ENCODE results near the gene DNAJB9. TPM values are rescaled to one million over a fixed set of nuclear protein-coding genes. Genes with fewer than 3 reads are reported as not detected.

DNAJB9 gene
- total and polyA plus RNA-seq, 2 experiments from 2014 or later = 7.3 to 16.0 TPM

DNA sequence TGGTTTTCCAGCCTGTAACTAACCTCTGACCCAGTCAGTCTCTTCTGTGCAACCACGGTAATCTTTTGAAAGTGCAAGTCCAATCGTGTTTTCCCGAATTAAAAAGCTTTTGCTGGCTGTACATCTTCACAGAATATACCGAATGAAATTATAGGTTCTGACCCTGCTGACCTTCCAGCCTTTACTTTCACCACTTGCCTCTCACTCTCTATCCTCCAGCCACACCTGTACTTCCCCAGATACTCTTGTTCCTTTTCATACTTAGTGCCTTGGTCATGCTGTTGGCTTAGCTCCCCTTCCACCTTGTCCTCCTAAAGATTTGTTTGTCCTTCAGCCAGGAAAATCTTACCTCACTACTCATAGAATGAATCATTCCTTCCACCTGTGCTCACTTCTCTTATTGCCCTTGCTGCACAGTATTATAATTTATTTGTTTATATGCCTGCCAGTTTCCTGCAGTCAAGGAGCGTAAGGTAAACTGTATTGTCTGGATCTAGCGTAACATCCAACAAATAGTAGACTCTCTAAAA, 41.4 kb upstream of the DNAJB9 start (continued):
- TF ChIP-seq, protein P1, sequence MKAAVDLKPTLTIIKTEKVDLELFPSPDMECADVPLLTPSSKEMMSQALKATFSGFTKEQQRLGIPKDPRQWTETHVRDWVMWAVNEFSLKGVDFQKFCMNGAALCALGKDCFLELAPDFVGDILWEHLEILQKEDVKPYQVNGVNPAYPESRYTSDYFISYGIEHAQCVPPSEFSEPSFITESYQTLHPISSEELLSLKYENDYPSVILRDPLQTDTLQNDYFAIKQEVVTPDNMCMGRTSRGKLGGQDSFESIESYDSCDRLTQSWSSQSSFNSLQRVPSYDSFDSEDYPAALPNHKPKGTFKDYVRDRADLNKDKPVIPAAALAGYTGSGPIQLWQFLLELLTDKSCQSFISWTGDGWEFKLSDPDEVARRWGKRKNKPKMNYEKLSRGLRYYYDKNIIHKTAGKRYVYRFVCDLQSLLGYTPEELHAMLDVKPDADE (IDR thresholded peaks at IDR 0.05) = no peak
- TF ChIP-seq CREB1 (CRISPR knock-in tag; IDR thresholded peaks at IDR 0.05; ENCODE audit: low read depth) = no peak

GRCh38 chr7:108529341-108529740, 40.3 kb upstream of the DNAJB9 start:
- H3K27me3 ChIP-seq (ENCODE audit: insufficient read depth) = no peaks in the 10 kb centered on the region
- peak; percentile 46 for DNase-seq (ENCODE audit: low spot score)
- no peaks in the 10 kb centered on the region for H4K20me1 ChIP-seq (replicated peaks; ENCODE audit: insufficient read depth)
- H3K27me3 Mint-ChIP-seq (ENCODE audit: insufficient read depth, low read depth, poor library complexity) = no peaks in the 10 kb centered on the region
- peaks cover 16% of the 10 kb centered on the region for H3K4me1 ChIP-seq (ENCODE audit: insufficient read depth)
- no peaks in the 10 kb centered on the region for H3K36me3 Mint-ChIP-seq (ENCODE audit: low read depth)
- peaks cover 8% of the 10 kb centered on the region; the same call in 1 of the 2 replicates for H3F3A ChIP-seq (replicated peaks; ENCODE audit: low read depth)
- no peak overlapping the region for H2AFZ ChIP-seq
- peaks cover 12% of the 10 kb centered on the region for H3K4me1 Mint-ChIP-seq
- no peaks in the 10 kb centered on the region for H3K9me3 Mint-ChIP-seq
- H3K27ac ChIP-seq (ENCODE audit: low read depth) = no peak overlapping the region
- peaks cover 9% of the 10 kb centered on the region for H3K79me2 ChIP-seq (replicated peaks; ENCODE audit: insufficient read depth)
- H3K4me3 Mint-ChIP-seq = no peak overlapping the region
- H3K27ac Mint-ChIP-seq = no peak overlapping the region
- no peak for TF ChIP-seq ZNF331 (CRISPR knock-in tag; IDR thresholded peaks at IDR 0.05; ENCODE audit: low read depth)
- TF ChIP-seq POLR2AphosphoS5 (IDR thresholded peaks at IDR 0.05; ENCODE audit: low read depth) = no peak
- no peak for TF ChIP-seq ZNF114 (CRISPR knock-in tag; IDR thresholded peaks at IDR 0.05)
- TF ChIP-seq STAT1 (IDR thresholded peaks at IDR 0.05; ENCODE audit: unreplicated experiment) = no peak
- TF ChIP-seq JUNB (IDR thresholded peaks at IDR 0.05; ENCODE audit: unreplicated experiment) = no peak
- TF ChIP-seq, protein P2, sequence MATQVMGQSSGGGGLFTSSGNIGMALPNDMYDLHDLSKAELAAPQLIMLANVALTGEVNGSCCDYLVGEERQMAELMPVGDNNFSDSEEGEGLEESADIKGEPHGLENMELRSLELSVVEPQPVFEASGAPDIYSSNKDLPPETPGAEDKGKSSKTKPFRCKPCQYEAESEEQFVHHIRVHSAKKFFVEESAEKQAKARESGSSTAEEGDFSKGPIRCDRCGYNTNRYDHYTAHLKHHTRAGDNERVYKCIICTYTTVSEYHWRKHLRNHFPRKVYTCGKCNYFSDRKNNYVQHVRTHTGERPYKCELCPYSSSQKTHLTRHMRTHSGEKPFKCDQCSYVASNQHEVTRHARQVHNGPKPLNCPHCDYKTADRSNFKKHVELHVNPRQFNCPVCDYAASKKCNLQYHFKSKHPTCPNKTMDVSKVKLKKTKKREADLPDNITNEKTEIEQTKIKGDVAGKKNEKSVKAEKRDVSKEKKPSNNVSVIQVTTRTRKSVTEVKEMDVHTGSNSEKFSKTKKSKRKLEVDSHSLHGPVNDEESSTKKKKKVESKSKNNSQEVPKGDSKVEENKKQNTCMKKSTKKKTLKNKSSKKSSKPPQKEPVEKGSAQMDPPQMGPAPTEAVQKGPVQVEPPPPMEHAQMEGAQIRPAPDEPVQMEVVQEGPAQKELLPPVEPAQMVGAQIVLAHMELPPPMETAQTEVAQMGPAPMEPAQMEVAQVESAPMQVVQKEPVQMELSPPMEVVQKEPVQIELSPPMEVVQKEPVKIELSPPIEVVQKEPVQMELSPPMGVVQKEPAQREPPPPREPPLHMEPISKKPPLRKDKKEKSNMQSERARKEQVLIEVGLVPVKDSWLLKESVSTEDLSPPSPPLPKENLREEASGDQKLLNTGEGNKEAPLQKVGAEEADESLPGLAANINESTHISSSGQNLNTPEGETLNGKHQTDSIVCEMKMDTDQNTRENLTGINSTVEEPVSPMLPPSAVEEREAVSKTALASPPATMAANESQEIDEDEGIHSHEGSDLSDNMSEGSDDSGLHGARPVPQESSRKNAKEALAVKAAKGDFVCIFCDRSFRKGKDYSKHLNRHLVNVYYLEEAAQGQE (IDR thresholded peaks at IDR 0.05; ENCODE audit: unreplicated experiment) = no peak
- no peak for TF ChIP-seq CREB1 (CRISPR knock-in tag; IDR thresholded peaks at IDR 0.05; ENCODE audit: low read depth)
- TF ChIP-seq, protein P1 (IDR thresholded peaks at IDR 0.05) = no peak
- TF ChIP-seq, protein P3, sequence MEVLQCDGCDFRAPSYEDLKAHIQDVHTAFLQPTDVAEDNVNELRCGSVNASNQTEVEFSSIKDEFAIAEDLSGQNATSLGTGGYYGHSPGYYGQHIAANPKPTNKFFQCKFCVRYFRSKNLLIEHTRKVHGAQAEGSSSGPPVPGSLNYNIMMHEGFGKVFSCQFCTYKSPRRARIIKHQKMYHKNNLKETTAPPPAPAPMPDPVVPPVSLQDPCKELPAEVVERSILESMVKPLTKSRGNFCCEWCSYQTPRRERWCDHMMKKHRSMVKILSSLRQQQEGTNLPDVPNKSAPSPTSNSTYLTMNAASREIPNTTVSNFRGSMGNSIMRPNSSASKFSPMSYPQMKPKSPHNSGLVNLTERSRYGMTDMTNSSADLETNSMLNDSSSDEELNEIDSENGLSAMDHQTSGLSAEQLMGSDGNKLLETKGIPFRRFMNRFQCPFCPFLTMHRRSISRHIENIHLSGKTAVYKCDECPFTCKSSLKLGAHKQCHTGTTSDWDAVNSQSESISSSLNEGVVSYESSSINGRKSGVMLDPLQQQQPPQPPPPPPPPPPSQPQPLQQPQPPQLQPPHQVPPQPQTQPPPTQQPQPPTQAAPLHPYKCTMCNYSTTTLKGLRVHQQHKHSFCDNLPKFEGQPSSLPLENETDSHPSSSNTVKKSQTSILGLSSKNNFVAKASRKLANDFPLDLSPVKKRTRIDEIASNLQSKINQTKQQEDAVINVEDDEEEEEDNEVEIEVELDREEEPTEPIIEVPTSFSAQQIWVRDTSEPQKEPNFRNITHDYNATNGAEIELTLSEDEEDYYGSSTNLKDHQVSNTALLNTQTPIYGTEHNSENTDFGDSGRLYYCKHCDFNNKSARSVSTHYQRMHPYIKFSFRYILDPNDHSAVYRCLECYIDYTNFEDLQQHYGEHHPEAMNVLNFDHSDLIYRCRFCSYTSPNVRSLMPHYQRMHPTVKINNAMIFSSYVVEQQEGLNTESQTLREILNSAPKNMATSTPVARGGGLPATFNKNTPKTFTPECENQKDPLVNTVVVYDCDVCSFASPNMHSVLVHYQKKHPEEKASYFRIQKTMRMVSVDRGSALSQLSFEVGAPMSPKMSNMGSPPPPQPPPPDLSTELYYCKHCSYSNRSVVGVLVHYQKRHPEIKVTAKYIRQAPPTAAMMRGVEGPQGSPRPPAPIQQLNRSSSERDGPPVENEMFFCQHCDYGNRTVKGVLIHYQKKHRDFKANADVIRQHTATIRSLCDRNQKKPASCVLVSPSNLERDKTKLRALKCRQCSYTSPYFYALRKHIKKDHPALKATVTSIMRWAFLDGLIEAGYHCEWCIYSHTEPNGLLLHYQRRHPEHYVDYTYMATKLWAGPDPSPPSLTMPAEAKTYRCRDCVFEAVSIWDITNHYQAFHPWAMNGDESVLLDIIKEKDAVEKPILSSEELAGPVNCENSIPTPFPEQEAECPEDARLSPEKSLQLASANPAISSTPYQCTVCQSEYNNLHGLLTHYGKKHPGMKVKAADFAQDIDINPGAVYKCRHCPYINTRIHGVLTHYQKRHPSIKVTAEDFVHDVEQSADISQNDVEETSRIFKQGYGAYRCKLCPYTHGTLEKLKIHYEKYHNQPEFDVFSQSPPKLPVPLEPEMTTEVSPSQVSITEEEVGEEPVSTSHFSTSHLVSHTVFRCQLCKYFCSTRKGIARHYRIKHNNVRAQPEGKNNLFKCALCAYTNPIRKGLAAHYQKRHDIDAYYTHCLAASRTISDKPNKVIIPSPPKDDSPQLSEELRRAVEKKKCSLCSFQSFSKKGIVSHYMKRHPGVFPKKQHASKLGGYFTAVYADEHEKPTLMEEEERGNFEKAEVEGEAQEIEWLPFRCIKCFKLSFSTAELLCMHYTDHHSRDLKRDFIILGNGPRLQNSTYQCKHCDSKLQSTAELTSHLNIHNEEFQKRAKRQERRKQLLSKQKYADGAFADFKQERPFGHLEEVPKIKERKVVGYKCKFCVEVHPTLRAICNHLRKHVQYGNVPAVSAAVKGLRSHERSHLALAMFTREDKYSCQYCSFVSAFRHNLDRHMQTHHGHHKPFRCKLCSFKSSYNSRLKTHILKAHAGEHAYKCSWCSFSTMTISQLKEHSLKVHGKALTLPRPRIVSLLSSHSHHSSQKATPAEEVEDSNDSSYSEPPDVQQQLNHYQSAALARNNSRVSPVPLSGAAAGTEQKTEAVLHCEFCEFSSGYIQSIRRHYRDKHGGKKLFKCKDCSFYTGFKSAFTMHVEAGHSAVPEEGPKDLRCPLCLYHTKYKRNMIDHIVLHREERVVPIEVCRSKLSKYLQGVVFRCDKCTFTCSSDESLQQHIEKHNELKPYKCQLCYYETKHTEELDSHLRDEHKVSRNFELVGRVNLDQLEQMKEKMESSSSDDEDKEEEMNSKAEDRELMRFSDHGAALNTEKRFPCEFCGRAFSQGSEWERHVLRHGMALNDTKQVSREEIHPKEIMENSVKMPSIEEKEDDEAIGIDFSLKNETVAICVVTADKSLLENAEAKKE (CRISPR knock-in tag; IDR thresholded peaks at IDR 0.05) = no peak
- TF ChIP-seq EZH2phosphoT487 (IDR thresholded peaks at IDR 0.05; ENCODE audit: unreplicated experiment) = no peak
- TF ChIP-seq EZH2 (IDR thresholded peaks at IDR 0.05; ENCODE audit: low read depth, unreplicated experiment) = no peak
- no peak for TF ChIP-seq NANOG (IDR thresholded peaks at IDR 0.05; ENCODE audit: borderline replicate concordance)
- ATAC-seq = no peak
- H3K36me3 ChIP-seq (ENCODE audit: insufficient read depth) = no peaks in the 10 kb centered on the region
- no peak overlapping the region for H3K4me2 ChIP-seq
- no peak overlapping the region for H3K4me3 ChIP-seq
- no peaks in the 10 kb centered on the region for H3K9me2 ChIP-seq (ENCODE audit: insufficient read depth)
